GM12865 (cell line): ENCODE results near the gene CGB8.

ENCODE experiments used
- DNase-seq: peaks from one replicate; pipeline ENCODE4 v3.0.0; 2010; ENCODE audit warnings: low read depth
- H3K4me3 ChIP-seq: 2 replicates; pipeline ENCODE4 v1.5.1; 2011; ENCODE audit warnings: mild to moderate bottlenecking, low read depth, low read length, control low read depth
- CTCF ChIP-seq: IDR thresholded peaks from 2 replicates; pipeline ENCODE4 v1.5.1; 2011; ENCODE audit warnings: low read length, control low read depth, low read depth, inconsistent platforms; ENCODE audit not compliant: insufficient read depth; ENCODE audit errors: missing control alignments

CGB8 gene

GRCh38 chr19:49014123-49014869 lies 34.6 kb downstream of the CGB8 start:
- no peak overlapping the region for H3K4me3 ChIP-seq

GRCh38 chr19:49011194-49011593 lies 37.7 kb downstream of the CGB8 start:
- no peak overlapping the region for H3K4me3 ChIP-seq
- no peak for TF ChIP-seq CTCF

More at GRCh38 chr19:49014123-49014869, 34.6 kb downstream of the CGB8 start:
- DNase-seq, result no peak
- no peak for TF ChIP-seq CTCF

DNA sequence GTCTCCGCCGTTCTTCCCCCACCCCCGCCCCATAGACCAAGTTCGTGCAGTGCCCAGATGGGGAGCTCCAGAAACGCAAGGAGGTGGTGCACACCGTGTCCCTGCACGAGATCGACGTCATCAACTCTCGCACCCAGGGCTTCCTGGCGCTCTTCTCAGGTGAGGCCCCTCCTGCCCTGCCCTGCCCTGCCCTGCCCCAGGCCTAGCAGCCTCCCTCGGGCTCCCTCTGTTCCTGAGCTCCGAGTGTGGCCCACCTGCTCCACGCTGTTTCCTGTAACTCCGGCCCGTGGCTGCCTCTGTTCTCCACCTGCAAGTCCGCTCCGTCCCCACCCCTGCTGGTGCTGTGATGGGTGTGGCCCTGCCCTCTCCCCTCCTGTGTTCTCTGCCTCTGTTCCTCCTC lies 38.5 kb downstream of the CGB8 start:
- no peak overlapping the region for H3K4me3 ChIP-seq
- TF ChIP-seq CTCF, result no peak
- DNase-seq, result no peak

More at GRCh38 chr19:49011194-49011593, 37.7 kb downstream of the CGB8 start:
- no peak for DNase-seq

GRCh38 chr19:49009828-49010227 lies 39.1 kb downstream of the CGB8 start:
- H3K4me3 ChIP-seq, result no peak overlapping the region
- TF ChIP-seq CTCF, result no peak

GRCh38 chr19:49006905-49007304 lies 42.0 kb downstream of the CGB8 start:
- no peak for DNase-seq
- no peak overlapping the region for H3K4me3 ChIP-seq
- TF ChIP-seq CTCF, result no peak

More at GRCh38 chr19:49009828-49010227, 39.1 kb downstream of the CGB8 start:
- DNase-seq, result no peak

DNA sequence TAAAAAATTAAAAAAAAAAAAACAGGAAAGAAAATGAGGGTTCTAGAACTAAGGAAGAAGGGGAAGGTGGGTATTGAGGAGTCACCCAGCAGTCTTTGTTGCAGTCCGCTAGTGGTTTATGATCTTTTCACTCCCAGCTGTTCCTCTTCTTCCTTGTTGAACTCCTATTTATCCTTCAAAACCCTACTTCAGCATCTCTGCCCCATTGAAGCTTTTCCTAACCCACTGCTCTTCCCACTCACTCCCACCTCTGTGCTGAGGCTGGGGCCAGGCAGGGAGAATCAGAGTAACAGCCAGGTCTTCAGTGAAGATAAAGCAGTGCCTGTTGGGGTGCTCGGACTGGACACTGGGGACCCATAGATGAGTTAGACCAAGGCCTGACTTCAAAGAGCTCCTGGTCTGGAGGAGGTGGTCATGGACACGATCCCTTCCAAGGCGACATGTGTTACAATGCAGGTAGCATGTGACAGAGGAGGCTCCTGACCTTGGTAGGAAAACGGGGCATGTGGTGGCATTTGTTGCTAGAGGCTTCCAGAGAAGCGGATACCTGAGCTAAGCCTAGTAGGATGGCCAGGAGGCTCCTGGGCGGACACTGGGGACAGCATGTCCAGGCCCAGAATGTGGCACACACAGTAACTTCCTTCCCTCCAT lies 43.8 kb downstream of the CGB8 start:
- TF ChIP-seq CTCF, result no peak
- no peak for DNase-seq
- H3K4me3 ChIP-seq, result no peak overlapping the region
